ENCODE results near the gene IGSF21. TPM values are rescaled to one million over a fixed set of nuclear protein-coding genes. Genes with fewer than 3 reads are reported as not detected.

Gene IGSF21
- total RNA-seq, 5 donors from 2014 or later (not counting 1 experiment from before 2014, with no cell fraction given), result not detected

DNA sequence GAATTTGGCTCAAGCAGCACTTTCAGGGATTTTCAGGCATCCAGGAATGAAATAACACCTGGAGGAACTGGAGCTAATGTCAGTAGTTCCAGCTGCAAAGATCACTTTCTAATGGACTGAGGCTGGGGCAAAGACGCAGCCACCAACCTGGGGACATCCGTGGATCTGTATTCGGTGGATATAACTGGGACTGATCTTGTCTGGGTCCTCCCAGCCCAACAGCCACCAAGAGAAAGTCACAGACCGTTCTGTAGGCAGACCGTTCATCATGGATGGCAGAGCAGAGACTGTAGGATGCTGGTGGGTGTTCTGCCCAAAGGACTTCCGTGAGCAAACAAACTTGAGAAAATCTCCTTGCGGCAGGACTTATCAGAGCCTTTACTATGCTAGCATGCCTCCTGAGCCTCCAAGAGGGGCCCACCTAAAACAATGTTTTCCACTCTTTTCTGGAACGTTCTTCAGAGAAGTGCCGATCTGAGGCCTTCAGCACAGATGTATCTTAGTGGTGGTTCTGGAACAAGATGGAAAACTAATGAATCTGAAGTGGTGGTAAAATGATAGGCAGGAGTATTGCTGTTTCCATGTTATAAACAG, 287.1 kb downstream of the IGSF21 start:
- 86% methylated on average over 3 of the region's 9 CpGs for WGBS (ENCODE audit: insufficient coverage)
- Histone ChIP-seq H3K27me3 (replicated peaks in 1 of 2; ENCODE audit: control insufficient read depth in 2 of 2, extremely low read depth in 1 of 2, insufficient read depth in 2 of 2, low read length in 1 of 2) (peaks cover 0 to 35% of the 10 kb centered on the region in 2 experiments), H3K36me3 (ENCODE audit: control insufficient read depth in 2 of 2, extremely low read depth in 1 of 2, insufficient read depth in 1 of 2, low read length in 1 of 2) (no peaks in the 10 kb centered on the region), H3K27ac (ENCODE audit: low read length) (no peak overlapping the region), H3K9me3 (no peaks in the 10 kb centered on the region), H3K4me1 (ENCODE audit: control insufficient read depth in 1 of 2, extremely low read depth in 1 of 2, insufficient read depth in 2 of 2, low read length in 2 of 2) (no peaks in the 10 kb centered on the region), H3K4me3 (ENCODE audit: control insufficient read depth in 1 of 2, extremely low read depth in 1 of 2, low read length in 1 of 2) (no peak overlapping the region)
- H3K27me3 Mint-ChIP-seq, result peaks cover 10 to 14% of the 10 kb centered on the region in 2 donors
- ChIA-PET POLR2A (no interaction called here), CTCF (no interaction called here)
- no peaks in the 10 kb centered on the region for H3K4me1 Mint-ChIP-seq
- no peak overlapping the region for H3K4me3 Mint-ChIP-seq
- no peaks in the 10 kb centered on the region for H3K9me3 Mint-ChIP-seq
- no peak overlapping the region for H3K27ac Mint-ChIP-seq
- H3K36me3 Mint-ChIP-seq, result no peaks in the 10 kb centered on the region
- ATAC-seq (replicated peaks in 1 of 4), result no peak
- no peak for DNase-seq

DNA sequence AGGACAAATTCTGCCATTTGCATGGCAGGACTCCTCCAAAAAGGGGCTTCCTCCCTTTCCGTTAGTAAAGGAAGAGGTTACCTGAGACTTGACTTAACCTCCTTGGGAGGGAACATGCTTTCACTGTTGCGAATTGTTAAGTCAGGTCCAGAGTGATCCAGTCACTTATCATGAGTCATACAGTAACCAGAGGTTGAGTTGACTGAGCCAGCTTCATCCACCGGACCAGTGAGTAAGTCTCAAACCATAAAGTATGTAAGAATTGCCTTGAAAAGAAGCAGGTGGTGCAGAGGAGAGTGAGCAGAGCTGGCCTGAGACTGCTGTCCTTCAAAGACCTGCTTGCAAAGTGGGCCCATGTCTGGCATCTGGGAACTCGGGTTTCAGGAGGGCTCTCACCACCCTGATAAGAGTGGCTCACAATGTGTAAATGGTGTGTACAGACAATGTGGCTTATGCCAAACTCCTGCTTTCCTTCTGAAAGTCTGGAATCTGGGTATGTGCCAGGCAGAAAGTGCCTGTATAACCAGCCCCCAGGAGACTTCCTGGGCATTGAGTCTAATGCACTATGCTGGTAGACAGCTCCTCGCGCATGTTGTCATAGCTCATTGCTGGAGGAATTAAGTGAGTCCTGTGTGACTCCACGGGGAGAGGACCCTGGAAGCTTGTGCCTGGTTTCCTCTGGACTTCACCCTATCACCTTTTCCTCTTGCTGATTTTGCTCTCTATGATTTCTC, 288.8 kb downstream of the IGSF21 start:
- Mint-ChIP-seq H3K9me3 (no peaks in the 10 kb centered on the region), H3K27me3 (peaks cover 10 to 22% of the 10 kb centered on the region in 2 donors), H3K4me3 (no peak overlapping the region), H3K36me3 (no peaks in the 10 kb centered on the region), H3K4me1 (no peaks in the 10 kb centered on the region), H3K27ac (no peak overlapping the region)
- H3K27me3 ChIP-seq (replicated peaks in 1 of 2; ENCODE audit: control insufficient read depth in 2 of 2, extremely low read depth in 1 of 2, insufficient read depth in 2 of 2, low read length in 1 of 2), result peaks cover 0 to 27% of the 10 kb centered on the region in 2 experiments
- no peaks in the 10 kb centered on the region for H3K36me3 ChIP-seq (ENCODE audit: control insufficient read depth in 2 of 2, extremely low read depth in 1 of 2, insufficient read depth in 1 of 2, low read length in 1 of 2)
- CTCF ChIA-PET, result no interaction called here
- H3K9me3 ChIP-seq, result no peaks in the 10 kb centered on the region
- H3K4me3 ChIP-seq (ENCODE audit: control insufficient read depth in 1 of 2, extremely low read depth in 1 of 2, low read length in 1 of 2), result no peak overlapping the region
- DNase-seq, result no peak
- no peak for ATAC-seq (replicated peaks in 1 of 4)
- POLR2A ChIA-PET, result no interaction called here
- 74% methylated on average over 7 of the region's 7 CpGs for WGBS (ENCODE audit: insufficient coverage)
- H3K4me1 ChIP-seq (ENCODE audit: control insufficient read depth in 1 of 2, extremely low read depth in 1 of 2, insufficient read depth in 2 of 2, low read length in 2 of 2), result no peaks in the 10 kb centered on the region
- no peak overlapping the region for H3K27ac ChIP-seq (ENCODE audit: low read length)

DNA sequence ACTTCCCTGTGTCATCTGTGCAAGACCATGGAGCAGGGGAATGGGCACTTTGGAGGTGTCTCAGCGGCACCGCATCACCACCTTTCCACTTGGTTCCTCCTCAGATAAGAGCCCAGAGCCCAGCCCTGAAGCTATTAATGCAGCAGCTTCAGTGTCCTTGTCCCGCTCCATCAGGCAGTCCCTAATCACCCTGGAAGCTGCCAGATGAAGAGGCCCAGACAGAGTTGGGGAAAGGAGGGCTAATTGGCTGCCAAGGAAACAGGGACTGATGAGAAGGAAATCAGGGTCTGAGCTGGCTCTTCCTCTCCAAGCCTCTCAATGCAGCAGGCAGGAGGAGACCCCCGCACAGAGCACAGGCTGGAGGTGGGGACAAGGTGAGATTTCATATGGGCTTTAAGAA, 290.0 kb downstream of the IGSF21 start:
- CTCF ChIA-PET, result no interaction called here
- no CpG with 5 or more reads among the region's 4 CpGs for WGBS (ENCODE audit: insufficient coverage)
- H3K27me3 ChIP-seq (replicated peaks in 1 of 2; ENCODE audit: control insufficient read depth in 2 of 2, extremely low read depth in 1 of 2, insufficient read depth in 2 of 2, low read length in 1 of 2), result peaks cover 0 to 27% of the 10 kb centered on the region in 2 experiments
- no peaks in the 10 kb centered on the region for H3K9me3 Mint-ChIP-seq
- H3K4me1 ChIP-seq (ENCODE audit: control insufficient read depth in 1 of 2, extremely low read depth in 1 of 2, insufficient read depth in 2 of 2, low read length in 2 of 2), result no peaks in the 10 kb centered on the region
- no peaks in the 10 kb centered on the region for H3K36me3 ChIP-seq (ENCODE audit: control insufficient read depth in 2 of 2, extremely low read depth in 1 of 2, insufficient read depth in 1 of 2, low read length in 1 of 2)
- H3K27me3 Mint-ChIP-seq, result peaks cover 10 to 22% of the 10 kb centered on the region in 2 donors
- H3K36me3 Mint-ChIP-seq, result no peaks in the 10 kb centered on the region
- H3K4me1 Mint-ChIP-seq, result no peaks in the 10 kb centered on the region
- H3K4me3 ChIP-seq (ENCODE audit: control insufficient read depth in 1 of 2, extremely low read depth in 1 of 2, low read length in 1 of 2), result no peak overlapping the region
- H3K27ac ChIP-seq (ENCODE audit: low read length), result no peak overlapping the region
- DNase-seq (no peak), ATAC-seq (replicated peaks in 1 of 4) (no peak)
- POLR2A ChIA-PET, result no interaction called here
- no peaks in the 10 kb centered on the region for H3K9me3 ChIP-seq
- no peak overlapping the region for H3K4me3 Mint-ChIP-seq
- H3K27ac Mint-ChIP-seq, result no peak overlapping the region

DNA sequence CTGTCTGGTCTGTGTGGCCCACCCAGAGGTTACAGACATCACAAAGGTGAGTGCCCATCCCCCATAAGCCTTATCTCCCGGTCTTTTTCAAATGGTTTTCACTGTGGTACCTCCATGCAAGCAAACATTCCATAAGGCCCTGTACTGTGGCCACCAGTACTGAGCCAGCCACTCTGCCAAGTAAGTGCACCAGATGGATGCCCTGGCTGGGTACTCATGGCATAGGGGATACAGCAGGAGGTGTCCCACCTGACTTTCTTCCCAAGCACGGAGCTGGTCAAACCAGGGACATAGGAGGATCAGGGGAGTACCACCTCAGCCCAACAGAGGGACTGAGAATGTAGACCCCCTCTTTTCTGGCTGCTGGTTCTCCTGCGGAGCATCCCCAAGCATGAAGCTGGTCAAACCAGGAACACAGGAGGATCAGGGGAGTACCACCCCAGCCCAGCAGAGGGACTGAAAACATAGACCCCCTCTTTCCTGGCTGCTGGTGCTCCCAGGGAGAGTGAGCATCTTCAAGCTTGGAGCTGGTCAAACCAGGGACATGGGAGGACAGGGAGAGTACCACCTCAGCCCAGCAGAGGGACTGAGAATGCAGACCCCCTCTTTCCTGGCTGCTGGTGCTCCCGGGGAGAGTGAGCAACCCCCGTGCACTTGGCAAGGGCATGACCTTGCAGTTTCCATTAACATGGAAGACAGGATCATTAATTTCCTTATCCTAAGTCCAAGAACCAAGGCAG, 291.4 kb downstream of the IGSF21 start:
- H3K9me3 ChIP-seq, result no peaks in the 10 kb centered on the region
- no peaks in the 10 kb centered on the region for H3K36me3 ChIP-seq (ENCODE audit: control insufficient read depth in 2 of 2, extremely low read depth in 1 of 2, insufficient read depth in 1 of 2, low read length in 1 of 2)
- POLR2A ChIA-PET, result no interaction called here
- no peaks in the 10 kb centered on the region for H3K36me3 Mint-ChIP-seq
- DNase-seq (no peak), ATAC-seq (replicated peaks in 1 of 4) (no peak)
- H3K4me3 Mint-ChIP-seq, result no peak overlapping the region
- H3K4me1 Mint-ChIP-seq, result no peaks in the 10 kb centered on the region
- no peaks in the 10 kb centered on the region for H3K9me3 Mint-ChIP-seq
- no peak overlapping the region for H3K27ac ChIP-seq (ENCODE audit: low read length)
- H3K27me3 Mint-ChIP-seq, result peaks cover 15 to 22% of the 10 kb centered on the region in 2 donors
- no peak overlapping the region for H3K27ac Mint-ChIP-seq
- no peak overlapping the region for H3K4me3 ChIP-seq (ENCODE audit: control insufficient read depth in 1 of 2, extremely low read depth in 1 of 2, low read length in 1 of 2)
- no peaks in the 10 kb centered on the region for H3K4me1 ChIP-seq (ENCODE audit: control insufficient read depth in 1 of 2, extremely low read depth in 1 of 2, insufficient read depth in 2 of 2, low read length in 2 of 2)
- WGBS (ENCODE audit: insufficient coverage), result 55% methylated on average over 5 of the region's 5 CpGs
- CTCF ChIA-PET, result no interaction called here
- peaks cover 0 to 28% of the 10 kb centered on the region in 2 experiments for H3K27me3 ChIP-seq (replicated peaks in 1 of 2; ENCODE audit: control insufficient read depth in 2 of 2, extremely low read depth in 1 of 2, insufficient read depth in 2 of 2, low read length in 1 of 2)

DNA sequence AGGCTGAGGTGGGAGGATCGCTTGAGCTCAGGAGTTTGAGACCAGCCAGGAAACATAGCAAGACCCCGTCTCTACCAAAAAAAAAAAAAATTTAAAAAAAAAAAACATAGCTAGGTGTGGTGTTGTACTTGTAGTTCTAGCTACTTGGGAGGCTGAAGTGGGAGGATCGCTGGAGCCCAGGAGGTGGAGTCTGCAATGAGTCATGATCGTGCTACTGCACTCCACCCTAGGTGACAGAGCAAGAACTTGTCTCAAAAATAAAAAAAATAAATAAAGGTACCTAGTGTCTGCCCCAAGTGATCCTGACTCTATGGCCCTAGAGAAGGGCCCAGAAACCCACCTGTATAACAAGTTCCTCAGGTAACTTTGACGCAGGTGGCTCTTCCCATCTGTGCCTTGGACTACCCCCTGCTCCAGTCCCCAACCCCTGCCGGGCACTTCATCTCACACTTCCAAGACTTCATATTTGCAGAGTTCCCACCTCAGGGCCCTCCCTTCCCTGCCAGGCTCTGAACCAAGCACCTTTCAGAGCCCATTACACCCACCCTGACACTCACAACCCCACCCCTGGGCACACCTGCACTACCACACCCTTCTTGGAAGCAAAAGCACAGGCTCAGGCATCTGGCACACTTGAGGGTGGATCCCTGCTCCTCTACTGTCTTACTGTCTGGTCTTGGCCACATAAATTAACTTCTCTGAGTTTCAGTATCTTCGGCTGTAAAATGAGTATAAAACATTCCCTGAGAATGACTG, 292.9 kb downstream of the IGSF21 start:
- POLR2A ChIA-PET, result interaction anchor here in 1 of 2 donors (0.7 kb wide), 1 partner anchor 495 kb away, joined by 9 read pairs; no protein-coding TSS in a partner anchor
- peaks cover 17 to 24% of the 10 kb centered on the region in 2 donors for H3K27me3 Mint-ChIP-seq
- no peaks in the 10 kb centered on the region for H3K4me1 Mint-ChIP-seq
- H3K27ac Mint-ChIP-seq, result no peak overlapping the region
- no peak for DNase-seq
- H3K36me3 Mint-ChIP-seq, result no peaks in the 10 kb centered on the region
- CTCF ChIA-PET, result no interaction called here
- no peak overlapping the region for H3K27ac ChIP-seq (ENCODE audit: low read length)
- H3K27me3 ChIP-seq (replicated peaks in 1 of 2; ENCODE audit: control insufficient read depth in 2 of 2, extremely low read depth in 1 of 2, insufficient read depth in 2 of 2, low read length in 1 of 2), result peaks cover 0 to 34% of the 10 kb centered on the region in 2 experiments
- ATAC-seq (replicated peaks in 1 of 4), result no peak
- WGBS (ENCODE audit: insufficient coverage), result 89% methylated on average over 3 of the region's 7 CpGs
- no peaks in the 10 kb centered on the region for H3K4me1 ChIP-seq (ENCODE audit: control insufficient read depth in 1 of 2, extremely low read depth in 1 of 2, insufficient read depth in 2 of 2, low read length in 2 of 2)
- no peak overlapping the region for H3K4me3 Mint-ChIP-seq
- no peak overlapping the region for H3K4me3 ChIP-seq (ENCODE audit: control insufficient read depth in 1 of 2, extremely low read depth in 1 of 2, low read length in 1 of 2)
- H3K36me3 ChIP-seq (ENCODE audit: control insufficient read depth in 2 of 2, extremely low read depth in 1 of 2, insufficient read depth in 1 of 2, low read length in 1 of 2), result no peaks in the 10 kb centered on the region
- H3K9me3 ChIP-seq, result no peaks in the 10 kb centered on the region
- no peaks in the 10 kb centered on the region for H3K9me3 Mint-ChIP-seq

GRCh38 chr1:18401921-18402320, 294.3 kb downstream of the IGSF21 start:
- no peak overlapping the region for H3K27ac ChIP-seq (ENCODE audit: low read length)
- no peaks in the 10 kb centered on the region for H3K4me1 ChIP-seq (ENCODE audit: control insufficient read depth in 1 of 2, extremely low read depth in 1 of 2, insufficient read depth in 2 of 2, low read length in 2 of 2)
- H3K27me3 ChIP-seq (replicated peaks in 1 of 2; ENCODE audit: control insufficient read depth in 2 of 2, extremely low read depth in 1 of 2, insufficient read depth in 2 of 2, low read length in 1 of 2), result peaks cover 0 to 35% of the 10 kb centered on the region in 2 experiments
- ChIA-PET POLR2A (no interaction called here), CTCF (no interaction called here)
- Mint-ChIP-seq H3K4me1 (no peaks in the 10 kb centered on the region), H3K36me3 (no peaks in the 10 kb centered on the region), H3K27me3 (peaks cover 25 to 31% of the 10 kb centered on the region in 2 donors), H3K9me3 (no peaks in the 10 kb centered on the region), H3K27ac (no peak overlapping the region), H3K4me3 (no peak overlapping the region)
- no peaks in the 10 kb centered on the region for H3K9me3 ChIP-seq
- H3K4me3 ChIP-seq (ENCODE audit: control insufficient read depth in 1 of 2, extremely low read depth in 1 of 2, low read length in 1 of 2), result no peak overlapping the region
- WGBS (ENCODE audit: insufficient coverage), result 56% methylated on average over 2 of the region's 3 CpGs
- DNase-seq, result no peak
- ATAC-seq (replicated peaks in 1 of 4), result no peak
- H3K36me3 ChIP-seq (ENCODE audit: control insufficient read depth in 2 of 2, extremely low read depth in 1 of 2, insufficient read depth in 1 of 2, low read length in 1 of 2), result no peaks in the 10 kb centered on the region

Measured in T-cell (primary cell).